NAMALWA (cell line): ENCODE data around the gene CSF3R.

Experiments
- DNase-seq: peaks from one replicate; pipeline ENCODE4 v3.0.0-alpha.2; 2015; ENCODE audit warnings: low spot score

Gene CSF3R

GRCh38 chr1:36419569-36419968 is 63.1 kb downstream of the CSF3R start:
- DNase-seq: no peak

GRCh38 chr1:36419140-36419539 is 63.6 kb downstream of the CSF3R start:
- DNase-seq: no peak

GRCh38 chr1:36417931-36418330 is 64.8 kb downstream of the CSF3R start:
- DNase-seq: no peak
